ENCODE measurements around the gene C4orf54.

Gene C4orf54

DNA sequence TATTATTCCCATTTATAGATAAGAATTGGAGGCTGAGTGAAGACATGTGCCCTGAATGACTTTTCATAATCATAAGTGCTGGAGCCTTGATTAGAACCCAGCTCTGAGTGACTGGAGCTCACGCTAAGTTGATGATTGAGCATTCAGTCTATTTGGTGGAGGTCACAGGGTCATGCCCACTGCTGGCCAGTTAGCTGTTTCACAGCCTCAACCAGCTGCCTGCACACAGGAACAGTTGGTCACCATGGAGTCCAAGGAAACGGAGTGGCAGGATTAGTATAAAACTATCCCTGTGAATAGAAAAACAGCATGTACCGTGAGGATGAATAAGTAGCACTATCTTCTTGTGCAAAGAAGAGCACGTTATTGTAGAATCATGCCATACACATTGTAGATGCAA lies 1.0 kb upstream of the C4orf54 start:
- TF ChIP-seq, protein P1, sequence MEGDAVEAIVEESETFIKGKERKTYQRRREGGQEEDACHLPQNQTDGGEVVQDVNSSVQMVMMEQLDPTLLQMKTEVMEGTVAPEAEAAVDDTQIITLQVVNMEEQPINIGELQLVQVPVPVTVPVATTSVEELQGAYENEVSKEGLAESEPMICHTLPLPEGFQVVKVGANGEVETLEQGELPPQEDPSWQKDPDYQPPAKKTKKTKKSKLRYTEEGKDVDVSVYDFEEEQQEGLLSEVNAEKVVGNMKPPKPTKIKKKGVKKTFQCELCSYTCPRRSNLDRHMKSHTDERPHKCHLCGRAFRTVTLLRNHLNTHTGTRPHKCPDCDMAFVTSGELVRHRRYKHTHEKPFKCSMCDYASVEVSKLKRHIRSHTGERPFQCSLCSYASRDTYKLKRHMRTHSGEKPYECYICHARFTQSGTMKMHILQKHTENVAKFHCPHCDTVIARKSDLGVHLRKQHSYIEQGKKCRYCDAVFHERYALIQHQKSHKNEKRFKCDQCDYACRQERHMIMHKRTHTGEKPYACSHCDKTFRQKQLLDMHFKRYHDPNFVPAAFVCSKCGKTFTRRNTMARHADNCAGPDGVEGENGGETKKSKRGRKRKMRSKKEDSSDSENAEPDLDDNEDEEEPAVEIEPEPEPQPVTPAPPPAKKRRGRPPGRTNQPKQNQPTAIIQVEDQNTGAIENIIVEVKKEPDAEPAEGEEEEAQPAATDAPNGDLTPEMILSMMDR (IDR thresholded peaks at IDR 0.05; ENCODE audit: low read depth, low read length, missing control alignments): no peak
- in situ Hi-C loops (cut with HindIII; ENCODE audit: low sequenced_read_pairs): no loop called here
- no peak for DNase-seq (ENCODE audit: low read depth)
- H3K4me3 ChIP-seq (ENCODE audit: low read depth, low read length): no peak overlapping the region

DNA sequence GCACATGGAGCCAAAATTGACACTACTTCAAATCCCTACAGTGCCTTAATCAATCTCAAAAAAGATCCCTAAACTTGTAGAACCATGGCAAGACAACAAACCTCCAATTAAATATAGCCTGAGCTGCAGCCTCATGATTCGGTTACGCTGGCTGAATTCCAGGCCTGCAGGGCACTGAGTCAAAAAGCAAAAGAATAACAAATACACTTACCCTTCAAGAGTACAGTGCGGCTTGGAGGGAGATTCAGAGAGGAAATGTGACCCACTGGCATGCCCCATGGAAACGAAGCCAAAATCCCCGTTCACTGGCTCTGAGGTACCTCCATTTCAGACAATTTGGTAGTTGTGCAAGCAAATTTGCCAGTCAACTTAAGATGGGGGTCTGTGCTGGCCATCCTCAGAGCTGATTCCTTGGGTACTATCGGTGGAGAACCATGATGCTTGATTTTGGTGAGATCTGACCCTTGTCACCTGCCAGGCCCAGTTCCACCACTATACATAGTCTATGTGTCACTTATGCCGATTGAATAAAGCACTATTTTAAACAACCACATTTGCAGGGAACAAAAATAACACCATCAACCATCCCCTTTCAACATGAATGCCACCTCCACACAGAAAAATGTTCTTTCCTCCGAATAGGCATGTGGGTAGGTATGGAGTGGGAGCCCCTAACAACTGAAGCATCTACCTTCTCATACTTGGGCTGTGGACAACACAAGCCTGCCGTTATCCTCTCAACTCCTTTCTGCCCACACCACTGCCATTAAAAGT lies 2.1 kb downstream of the C4orf54 start:
- H3K4me3 ChIP-seq (ENCODE audit: low read depth, low read length): no peak overlapping the region
- in situ Hi-C loops (cut with HindIII; ENCODE audit: low sequenced_read_pairs): no loop called here
- TF ChIP-seq, protein P1 (IDR thresholded peaks at IDR 0.05; ENCODE audit: low read depth, low read length, missing control alignments): no peak
- DNase-seq (ENCODE audit: low read depth): peak; percentile 70

DNA sequence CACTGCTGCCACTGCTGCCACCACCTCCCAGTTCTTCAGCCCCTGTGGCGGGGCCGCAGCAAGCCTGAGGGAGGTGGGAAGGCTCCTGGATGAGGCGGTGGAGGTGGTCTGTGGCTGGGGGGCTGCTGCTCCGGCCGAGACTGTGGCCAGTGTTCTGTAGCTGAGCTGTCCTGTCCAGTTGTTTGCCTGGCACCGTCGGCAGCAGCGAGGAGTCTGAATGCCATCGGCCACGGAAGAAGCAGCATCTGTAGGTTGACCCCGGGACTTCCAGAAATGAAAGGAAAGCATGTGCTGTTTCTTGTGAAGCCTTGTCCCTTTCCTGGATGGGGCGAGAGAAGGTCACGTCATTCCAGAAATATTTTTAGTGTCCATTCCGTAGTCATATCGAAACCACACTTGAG lies 3.3 kb downstream of the C4orf54 start:
- H3K4me3 ChIP-seq (ENCODE audit: low read depth, low read length): no peak overlapping the region
- DNase-seq (ENCODE audit: low read depth): no peak
- TF ChIP-seq, protein P1 (IDR thresholded peaks at IDR 0.05; ENCODE audit: low read depth, low read length, missing control alignments): no peak
- in situ Hi-C loops (cut with HindIII; ENCODE audit: low sequenced_read_pairs): no loop called here

DNA sequence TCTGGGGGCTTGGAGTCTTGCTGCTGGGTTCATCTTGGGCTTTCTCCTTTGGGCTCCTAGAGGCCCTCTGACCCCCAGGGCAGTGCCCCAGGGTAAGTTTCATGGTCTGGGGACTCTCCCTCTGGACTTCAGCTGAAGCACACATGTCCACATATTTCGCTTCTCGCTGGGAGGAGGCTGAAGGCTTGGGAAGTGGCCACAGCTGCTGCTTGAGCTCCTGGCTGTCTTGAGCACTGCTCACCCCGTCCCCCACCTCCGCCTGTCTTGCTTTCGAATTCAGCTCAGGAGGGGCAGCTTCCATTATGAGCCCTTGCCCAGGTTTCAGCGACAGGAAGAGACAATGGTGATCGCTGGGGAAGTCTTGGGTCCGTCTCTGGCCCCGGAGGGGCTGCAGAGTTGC lies 3.7 kb downstream of the C4orf54 start:
- in situ Hi-C loops (cut with HindIII; ENCODE audit: low sequenced_read_pairs): no loop called here
- TF ChIP-seq, protein P1 (IDR thresholded peaks at IDR 0.05; ENCODE audit: low read depth, low read length, missing control alignments): no peak
- H3K4me3 ChIP-seq (ENCODE audit: low read depth, low read length): no peak overlapping the region
- DNase-seq (ENCODE audit: low read depth): no peak

DNA sequence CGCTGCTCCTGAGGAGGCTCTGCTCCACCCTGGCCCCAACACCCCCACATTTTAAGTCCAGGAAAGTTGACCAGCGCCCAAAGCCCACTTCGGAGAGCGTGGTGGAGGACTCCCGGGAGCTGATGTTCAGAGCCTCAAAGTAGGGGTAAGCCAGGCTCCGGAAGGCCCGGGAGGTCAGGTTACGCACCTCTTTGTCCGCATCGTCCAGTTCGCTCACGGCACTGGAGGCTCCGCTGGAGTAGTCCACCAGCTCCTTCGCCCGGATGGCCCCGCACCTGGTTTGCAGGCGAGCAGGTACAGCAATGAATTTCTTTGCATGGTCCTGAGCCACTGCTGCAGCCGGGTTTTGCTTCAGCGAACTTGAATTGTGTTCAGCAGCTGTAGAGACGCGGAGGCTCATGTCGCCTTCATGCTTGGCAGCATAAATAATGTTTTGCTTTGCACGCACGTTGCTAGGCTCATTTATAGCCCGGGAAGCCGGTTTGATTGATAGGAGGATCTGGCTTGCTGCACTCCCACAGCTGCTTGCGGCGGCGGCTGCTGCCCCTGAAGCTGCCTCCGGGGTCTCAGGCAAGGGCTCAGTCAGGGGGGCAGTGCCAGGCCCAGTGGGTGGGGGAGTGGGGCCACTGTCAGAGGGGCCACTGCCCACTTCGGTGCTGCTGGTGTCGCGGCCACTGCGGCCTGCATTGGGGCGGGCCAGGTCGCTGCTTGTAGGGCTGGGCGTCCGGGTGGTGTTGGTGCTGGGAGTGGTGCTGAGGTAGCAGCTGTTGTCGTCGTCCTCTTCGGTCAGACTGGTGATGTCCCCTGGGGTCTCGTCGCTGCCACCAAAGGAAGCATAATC lies 4.8 kb downstream of the C4orf54 start:
- H3K4me3 ChIP-seq (ENCODE audit: low read depth, low read length): no peak overlapping the region
- in situ Hi-C loops (cut with HindIII; ENCODE audit: low sequenced_read_pairs): no loop called here
- DNase-seq (ENCODE audit: low read depth): no peak
- TF ChIP-seq, protein P1 (IDR thresholded peaks at IDR 0.05; ENCODE audit: low read depth, low read length, missing control alignments): no peak

DNA sequence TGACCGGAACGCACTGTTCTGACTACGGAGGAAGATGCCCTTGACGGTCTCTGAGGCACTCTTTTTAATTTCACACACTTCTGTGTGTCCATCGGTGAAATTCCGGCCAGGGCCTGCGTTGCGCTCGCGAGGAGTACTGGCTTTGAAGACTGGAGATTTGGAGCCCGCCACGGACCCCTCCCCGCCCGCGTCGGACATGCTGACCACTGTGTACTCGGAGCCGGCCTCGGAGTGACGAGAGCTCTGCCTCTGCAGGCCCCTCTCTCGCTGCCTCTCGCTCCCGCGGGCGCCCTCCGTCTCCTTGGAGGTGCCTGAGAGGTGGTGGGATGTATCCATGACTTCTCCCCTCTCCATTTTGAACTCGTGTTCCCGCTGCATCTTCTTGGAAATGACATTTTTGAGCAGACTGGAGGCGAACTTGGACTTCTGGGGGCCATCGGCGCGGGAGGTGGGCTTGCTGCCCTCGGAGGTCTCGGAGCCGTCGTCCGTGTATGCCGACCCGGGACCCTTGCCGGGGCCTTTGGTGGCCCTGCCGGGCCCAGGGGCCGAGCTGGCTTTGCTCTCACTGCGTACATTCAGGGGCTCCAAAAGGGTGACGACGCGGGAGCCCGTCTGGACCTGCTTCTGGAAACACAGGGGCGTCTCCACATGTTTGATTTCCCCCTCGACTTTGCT lies 5.7 kb downstream of the C4orf54 start:
- no peak overlapping the region for H3K4me3 ChIP-seq (ENCODE audit: low read depth, low read length)
- DNase-seq (ENCODE audit: low read depth): no peak
- TF ChIP-seq, protein P1 (IDR thresholded peaks at IDR 0.05; ENCODE audit: low read depth, low read length, missing control alignments): no peak
- in situ Hi-C loops (cut with HindIII; ENCODE audit: low sequenced_read_pairs): no loop called here

Measured in astrocyte of the cerebellum (primary cell).